CD4-positive, alpha-beta T cell (primary cell): ENCODE data around the gene SLC17A8. TPM values are rescaled to one million over a fixed set of nuclear protein-coding genes. Genes with fewer than 3 reads are reported as not detected.

Experiments
- ATAC-seq: fragments of 200-7000 bp; cut with Tn5 transposase; one replicate; pipeline ENCODE4 v1.10.0; 2022; ENCODE audit warnings: mild to moderate bottlenecking; ENCODE audit not compliant: poor library complexity
- CTCF ChIA-PET: fragments of 350-600 bp; sonication (Branson Sonifier 250); formaldehyde crosslinking; loops from one replicate; lab custom pipeline; 2021; ENCODE audit warnings: antibody characterized with exemption, inconsistent platforms; lab: Charles Lee
- POLR2A ChIA-PET: fragments of 350-600 bp; sonication (Branson Sonifier 250); formaldehyde crosslinking; loops from one replicate; lab custom pipeline; 2021; ENCODE audit warnings: antibody characterized with exemption, inconsistent platforms; lab: Charles Lee
- DNase-seq, 14 experiments: peaks; one replicate each; pipeline ENCODE4 v3.0.0-alpha.2; 2013 to 2020; ENCODE audit warnings: mixed read lengths in 2 of 14
- H3K27ac ChIP-seq, 2 donors: one replicate each; pipeline versions ENCODE4 v1.5.1 to v1.7.0; 2013; ENCODE audit warnings: low read length in 2 of 2, low read depth in 1 of 2, mild to moderate bottlenecking in 1 of 2
- H3K27me3 ChIP-seq, 2 experiments: 1 replicate in 1 of 2; 2 replicates in 1 of 2; pipeline versions ENCODE4 v1.6.1 to v1.7.0; 2013; ENCODE audit warnings: low read length in 2 of 2, control low read depth in 1 of 2, mild to moderate bottlenecking in 1 of 2, moderate library complexity in 1 of 2; ENCODE audit not compliant: insufficient read depth in 2 of 2, control insufficient read depth in 1 of 2
- H3K36me3 ChIP-seq: one replicate; pipeline ENCODE4 v1.6.1; 2013; ENCODE audit warnings: low read length, control low read depth; ENCODE audit not compliant: insufficient read depth
- H3K4me1 ChIP-seq: one replicate; pipeline ENCODE4 v1.6.1; 2013; ENCODE audit warnings: low read length, control low read depth; ENCODE audit not compliant: insufficient read depth
- H3K4me3 ChIP-seq: one replicate; pipeline ENCODE4 v1.5.1; 2013; ENCODE audit warnings: mild to moderate bottlenecking, low read length, moderate library complexity
- H3K9me3 ChIP-seq, 2 experiments: 1 replicate in 1 of 2; 2 replicates in 1 of 2; pipeline versions ENCODE4 v1.6.1 to v1.7.0; 2013; ENCODE audit warnings: low read length in 2 of 2, mild to moderate bottlenecking in 2 of 2, control low read depth in 1 of 2, moderate library complexity in 1 of 2; ENCODE audit not compliant: control insufficient read depth in 1 of 2, insufficient read depth in 1 of 2
- H3K27ac Mint-ChIP-seq: one replicate; pipeline ENCODE4 v1.8.0; 2020; ENCODE audit warnings: mixed read lengths
- H3K27me3 Mint-ChIP-seq: one replicate; pipeline ENCODE4 v1.8.0; 2021; ENCODE audit warnings: mixed read lengths
- H3K36me3 Mint-ChIP-seq: one replicate; pipeline ENCODE4 v1.8.0; 2021; ENCODE audit warnings: low read depth, mixed read lengths
- H3K4me1 Mint-ChIP-seq: one replicate; pipeline ENCODE4 v1.8.0; 2021; ENCODE audit warnings: low read depth, mixed read lengths
- H3K4me3 Mint-ChIP-seq: one replicate; pipeline ENCODE4 v1.8.0; 2020; ENCODE audit warnings: mild to moderate bottlenecking, mixed read lengths
- H3K9me3 Mint-ChIP-seq: one replicate; pipeline ENCODE4 v1.8.0; 2020; ENCODE audit warnings: mixed read lengths
- CTCF ChIP-seq: fragments of 200-600 bp; IDR thresholded peaks from one replicate; pipeline ENCODE4 v1.8.0; 2022; ENCODE audit warnings: antibody characterized with exemption, mild to moderate bottlenecking
- intact Hi-C, 2 experiments: fragments of 100-400 bp; cut with DNase I in 1 of 2; cut with micrococcal nuclease in 1 of 2; formaldehyde crosslinking; loops; one replicate each; pipeline versions ENCODE4 v1.15.1 to v1.9.0; 2023 to 2025; cut with DNase I, micrococcal nuclease
- total RNA-seq, 174 experiments: library from RNA in 2 of 174; stranded (reverse) in 2 of 174; gene quantifications; one replicate each; pipeline ENCODE4 v1.2.3 and lab custom pipeline; 2021 to 2026

SLC17A8 gene
- total RNA-seq, 2 experiments from 2014 or later = not detected

GRCh38 chr12:100463661-100464060 is 106.8 kb downstream of the SLC17A8 start:
- no peak for TF ChIP-seq CTCF
- no peak overlapping the region for H3K4me3 Mint-ChIP-seq
- no peaks in the 10 kb centered on the region for H3K9me3 Mint-ChIP-seq
- intact Hi-C loops = no loop called here
- Histone ChIP-seq H3K27ac (no peak overlapping the region), H3K27me3 (no peaks in the 10 kb centered on the region), H3K4me3 (no peak overlapping the region), H3K4me1 (no peaks in the 10 kb centered on the region), H3K36me3 (no peaks in the 10 kb centered on the region), H3K9me3 (no peaks in the 10 kb centered on the region)
- ChIA-PET CTCF (no interaction called here), POLR2A (no interaction called here)
- no peaks in the 10 kb centered on the region for H3K27me3 Mint-ChIP-seq
- no peak overlapping the region for H3K27ac Mint-ChIP-seq
- no peaks in the 10 kb centered on the region for H3K36me3 Mint-ChIP-seq
- no peaks in the 10 kb centered on the region for H3K4me1 Mint-ChIP-seq
- DNase-seq (no peak), ATAC-seq (no peak)

- no peaks in the 10 kb centered on the region for H3K36me3 ChIP-seq
- no peaks in the 10 kb centered on the region for H3K27me3 ChIP-seq
- no peak for DNase-seq
- no peaks in the 10 kb centered on the region for H3K36me3 Mint-ChIP-seq
- no peaks in the 10 kb centered on the region for H3K27me3 Mint-ChIP-seq
- H3K4me3 Mint-ChIP-seq = no peak overlapping the region
- H3K27ac Mint-ChIP-seq = no peak overlapping the region
- no peaks in the 10 kb centered on the region for H3K4me1 ChIP-seq
- intact Hi-C loops = no loop called here
- ATAC-seq = no peak
- H3K9me3 ChIP-seq = no peaks in the 10 kb centered on the region
- ChIA-PET POLR2A (no interaction called here), CTCF (interaction anchor here (0.6 kb wide), 1 partner anchor 120 kb away, joined by 4 read pairs; no protein-coding TSS in a partner anchor)
- no peak for TF ChIP-seq CTCF
- H3K27ac ChIP-seq = no peak overlapping the region
- H3K9me3 Mint-ChIP-seq = no peaks in the 10 kb centered on the region
- H3K4me1 Mint-ChIP-seq = no peaks in the 10 kb centered on the region
- no peak overlapping the region for H3K4me3 ChIP-seq
Measured at GRCh38 chr12:100464529-100464928, 107.7 kb downstream of the SLC17A8 start.

DNA sequence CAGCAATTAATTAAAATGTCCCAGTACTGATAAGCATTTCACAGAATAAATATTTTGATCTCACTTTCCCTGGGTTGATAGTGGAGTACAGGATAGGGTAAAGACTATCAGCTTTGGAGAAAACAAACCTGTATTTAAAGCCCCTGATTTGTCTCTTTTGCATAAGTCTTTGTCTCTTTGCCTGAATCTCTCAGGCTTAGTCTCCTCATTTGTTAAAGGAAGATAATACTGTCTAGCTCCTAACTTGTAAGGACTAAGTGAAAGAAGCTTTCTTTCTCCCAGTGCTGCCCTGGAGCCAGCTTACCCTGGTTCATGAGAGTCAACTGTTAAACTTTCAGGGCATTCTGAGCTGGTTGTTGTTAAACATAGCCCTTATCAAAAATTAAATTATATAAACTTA is 111.3 kb downstream of the SLC17A8 start:
- H3K4me3 ChIP-seq = no peak overlapping the region
- H3K36me3 ChIP-seq = no peaks in the 10 kb centered on the region
- Mint-ChIP-seq H3K4me3 (no peak overlapping the region), H3K36me3 (no peaks in the 10 kb centered on the region), H3K27ac (no peak overlapping the region), H3K4me1 (no peaks in the 10 kb centered on the region), H3K9me3 (no peaks in the 10 kb centered on the region), H3K27me3 (peaks cover 14% of the 10 kb centered on the region)
- no peaks in the 10 kb centered on the region for H3K9me3 ChIP-seq
- intact Hi-C loops = no loop called here
- POLR2A ChIA-PET = no interaction called here
- CTCF ChIA-PET = interaction anchor here (1.2 kb wide), 1 partner anchor 12 kb away, joined by 4 read pairs; no protein-coding TSS in a partner anchor
- TF ChIP-seq CTCF = no peak
- ATAC-seq = no peak
- no peaks in the 10 kb centered on the region for H3K27me3 ChIP-seq
- no peak overlapping the region for H3K27ac ChIP-seq
- DNase-seq = no peak
- no peaks in the 10 kb centered on the region for H3K4me1 ChIP-seq

Other genes with a start within 250 kb of the SLC17A8 start
- gene BLTP3B, start 214.2 kb upstream of the SLC17A8 start, total RNA-seq = 10 to 100 TPM; 23.0 to 23.4 TPM
- 10 to 100 TPM; 21.3 to 21.8 TPM for gene ACTR6, start 156.3 kb upstream of the SLC17A8 start, total RNA-seq
- under 1 TPM; 0.27 to 0.50 TPM for gene DEPDC4, start 90.0 kb upstream of the SLC17A8 start, total RNA-seq
- 10 to 100 TPM; 37.5 to 40.8 TPM for gene SCYL2, start 89.9 kb upstream of the SLC17A8 start, total RNA-seq
- gene NR1H4, start 116.8 kb downstream of the SLC17A8 start, total RNA-seq = not detected
- under 1 TPM; 0.22 to 0.27 TPM for gene GAS2L3, start 216.6 kb downstream of the SLC17A8 start, total RNA-seq